Mesendoderm (in vitro differentiated cells): ENCODE measurements around the gene EPDR1.

ENCODE experiments used
- DNase-seq: peaks from one replicate; pipeline ENCODE4 v3.0.0; 2013
- H2AK5ac ChIP-seq: 2 replicates; pipeline ENCODE4 v1.6.1; 2013; ENCODE audit warnings: low read length, inconsistent platforms
- H2BK120ac ChIP-seq: 2 replicates; pipeline ENCODE4 v1.6.1; 2013; ENCODE audit warnings: low read depth, mild to moderate bottlenecking, low read length, moderate library complexity, mixed read lengths
- H2BK15ac ChIP-seq: replicated peaks from 2 replicates; pipeline ENCODE4 v1.6.1; 2013; ENCODE audit warnings: low read depth, mild to moderate bottlenecking, moderate library complexity
- H2BK5ac ChIP-seq: 2 replicates; pipeline ENCODE4 v1.6.1; 2013; ENCODE audit warnings: low read length, inconsistent platforms
- H3K18ac ChIP-seq: 2 replicates; pipeline ENCODE4 v1.6.1; 2013; ENCODE audit warnings: mild to moderate bottlenecking, low read length, mixed read lengths
- H3K23ac ChIP-seq: one replicate; pipeline ENCODE4 v1.6.1; 2013; ENCODE audit warnings: low read length
- H3K27ac ChIP-seq: 2 replicates; pipeline ENCODE4 v1.5.1; 2013; ENCODE audit warnings: low read depth, mild to moderate bottlenecking, inconsistent platforms, low read length, moderate library complexity
- H3K27me3 ChIP-seq: 2 replicates; pipeline ENCODE4 v1.6.1; 2013; ENCODE audit warnings: low read length, control low read depth, mild to moderate bottlenecking, inconsistent platforms; ENCODE audit not compliant: insufficient read depth, poor library complexity
- H3K36me3 ChIP-seq: 2 replicates; pipeline ENCODE4 v1.6.1; 2013; ENCODE audit warnings: low read length, inconsistent platforms; ENCODE audit not compliant: control insufficient read depth, insufficient read depth
- H3K4ac ChIP-seq: one replicate; pipeline ENCODE4 v1.6.1; 2013; ENCODE audit warnings: low read depth, mild to moderate bottlenecking, low read length, moderate library complexity
- H3K4me1 ChIP-seq: 2 replicates; pipeline ENCODE4 v1.6.1; 2013; ENCODE audit warnings: low read depth, low read length, inconsistent platforms; ENCODE audit not compliant: control insufficient read depth
- H3K4me2 ChIP-seq: 2 replicates; pipeline ENCODE4 v1.6.1; 2013; ENCODE audit warnings: low read length
- H3K4me3 ChIP-seq: 2 replicates; pipeline ENCODE4 v1.5.1; 2013; ENCODE audit warnings: mild to moderate bottlenecking, low read length
- H3K56ac ChIP-seq: one replicate; pipeline ENCODE4 v1.6.1; 2013; ENCODE audit warnings: low read length
- H3K79me1 ChIP-seq: 2 replicates; pipeline ENCODE4 v1.6.1; 2013; ENCODE audit warnings: low read length, inconsistent platforms
- H3K79me2 ChIP-seq: 2 replicates; pipeline ENCODE4 v1.6.1; 2013; ENCODE audit warnings: mild to moderate bottlenecking, low read length; ENCODE audit not compliant: control insufficient read depth, insufficient read depth
- H3K9ac ChIP-seq: 2 replicates; pipeline ENCODE4 v1.6.1; 2013; ENCODE audit warnings: low read length, inconsistent platforms
- H4K5ac ChIP-seq: one replicate; pipeline ENCODE4 v1.6.1; 2013; ENCODE audit warnings: low read length
- H4K8ac ChIP-seq: one replicate; pipeline ENCODE4 v1.6.1; 2013; ENCODE audit warnings: low read depth, mild to moderate bottlenecking, control low read depth, low read length, moderate library complexity
- WGBS: extraction: QIAGEN DNeasy Blood & Tissue Kit; methylation state at CpG from one replicate; pipeline ENCODE4 v1.1.7; 2013; ENCODE audit warnings: low lambda C conversion rate, missing lambda C conversion rate; ENCODE audit not compliant: insufficient coverage; ENCODE audit errors: extremely low coverage; 5-methylcytosine and 5-hydroxymethylcytosine counted together

Gene EPDR1

DNA sequence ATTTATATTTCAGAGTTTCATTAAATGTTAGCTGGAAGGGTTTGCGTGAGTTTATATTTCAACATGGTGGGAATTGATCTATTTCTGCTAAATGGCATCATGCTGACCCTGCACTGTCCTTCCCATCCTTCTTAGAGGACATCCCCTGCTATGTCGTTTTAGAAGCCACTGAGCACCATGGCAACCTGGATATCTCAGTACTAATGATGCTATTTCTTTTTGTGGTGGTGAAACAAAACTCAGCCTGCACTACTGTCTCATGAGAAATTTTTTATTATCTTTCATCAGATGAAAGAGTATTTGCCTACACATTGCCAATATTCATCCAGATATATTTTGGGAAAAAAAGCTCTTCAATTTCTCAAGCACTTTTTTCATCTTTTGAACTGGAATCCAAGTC, 12.1 kb downstream of the EPDR1 start:
- H3K23ac ChIP-seq: no peak overlapping the region
- DNase-seq: no peak
- H3K9ac ChIP-seq: no peak overlapping the region
- H4K5ac ChIP-seq: no peak overlapping the region
- no peak overlapping the region for H2BK120ac ChIP-seq
- H3K79me2 ChIP-seq: no peaks in the 10 kb centered on the region
- H3K4ac ChIP-seq: no peak overlapping the region
- no peak overlapping the region for H2BK15ac ChIP-seq
- no CpG with 5 or more reads among the region's 2 CpGs for WGBS
- no peak overlapping the region for H3K18ac ChIP-seq
- H3K79me1 ChIP-seq: no peaks in the 10 kb centered on the region
- H2AK5ac ChIP-seq: no peak overlapping the region
- H4K8ac ChIP-seq: no peak overlapping the region
- H2BK5ac ChIP-seq: no peak overlapping the region
- no peak overlapping the region for H3K4me2 ChIP-seq
- no peaks in the 10 kb centered on the region for H3K4me1 ChIP-seq
- H3K36me3 ChIP-seq: no peaks in the 10 kb centered on the region
- no peak overlapping the region for H3K56ac ChIP-seq
- no peak overlapping the region for H3K27ac ChIP-seq
- no peak overlapping the region for H3K4me3 ChIP-seq
- no peaks in the 10 kb centered on the region for H3K27me3 ChIP-seq

DNA sequence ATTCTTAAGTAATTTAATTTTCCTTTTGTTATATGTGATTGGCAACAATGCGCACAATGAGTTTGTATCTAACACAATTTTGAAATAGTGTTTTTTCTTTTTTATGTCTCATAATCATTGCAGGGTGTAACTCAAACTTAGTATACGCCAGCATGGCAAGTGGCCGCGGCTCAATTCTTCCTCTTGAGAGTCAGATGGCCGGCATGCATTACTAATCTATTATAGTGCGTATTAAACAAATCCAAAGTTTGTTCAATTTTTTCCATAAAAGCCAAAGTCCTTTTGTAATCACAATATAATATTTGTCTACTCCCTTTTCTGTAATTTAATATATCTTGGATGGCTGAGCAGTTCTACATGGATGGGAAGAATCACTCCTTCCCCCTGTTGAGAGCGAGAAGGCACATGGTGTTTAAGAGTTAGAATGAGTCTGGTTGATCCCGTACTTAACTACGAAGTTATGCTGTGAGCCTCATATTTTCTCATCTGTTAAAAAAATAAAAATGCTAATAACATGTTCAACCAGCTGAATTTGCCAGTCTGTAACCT, 12.7 kb downstream of the EPDR1 start:
- Histone ChIP-seq H3K27ac (no peak overlapping the region), H4K8ac (no peak overlapping the region), H3K56ac (no peak overlapping the region), H4K5ac (no peak overlapping the region), H3K4me2 (no peak overlapping the region), H2BK5ac (no peak overlapping the region), H3K4me1 (no peaks in the 10 kb centered on the region), H3K79me2 (no peaks in the 10 kb centered on the region), H2BK15ac (no peak overlapping the region), H2BK120ac (no peak overlapping the region), H3K23ac (no peak overlapping the region), H3K9ac (no peak overlapping the region), H3K18ac (no peak overlapping the region), H3K79me1 (no peaks in the 10 kb centered on the region), H3K4ac (no peak overlapping the region), H2AK5ac (no peak overlapping the region), H3K27me3 (no peaks in the 10 kb centered on the region), H3K4me3 (no peak overlapping the region), H3K36me3 (no peaks in the 10 kb centered on the region)
- WGBS: no CpG with 5 or more reads among the region's 9 CpGs
- DNase-seq: no peak

DNA sequence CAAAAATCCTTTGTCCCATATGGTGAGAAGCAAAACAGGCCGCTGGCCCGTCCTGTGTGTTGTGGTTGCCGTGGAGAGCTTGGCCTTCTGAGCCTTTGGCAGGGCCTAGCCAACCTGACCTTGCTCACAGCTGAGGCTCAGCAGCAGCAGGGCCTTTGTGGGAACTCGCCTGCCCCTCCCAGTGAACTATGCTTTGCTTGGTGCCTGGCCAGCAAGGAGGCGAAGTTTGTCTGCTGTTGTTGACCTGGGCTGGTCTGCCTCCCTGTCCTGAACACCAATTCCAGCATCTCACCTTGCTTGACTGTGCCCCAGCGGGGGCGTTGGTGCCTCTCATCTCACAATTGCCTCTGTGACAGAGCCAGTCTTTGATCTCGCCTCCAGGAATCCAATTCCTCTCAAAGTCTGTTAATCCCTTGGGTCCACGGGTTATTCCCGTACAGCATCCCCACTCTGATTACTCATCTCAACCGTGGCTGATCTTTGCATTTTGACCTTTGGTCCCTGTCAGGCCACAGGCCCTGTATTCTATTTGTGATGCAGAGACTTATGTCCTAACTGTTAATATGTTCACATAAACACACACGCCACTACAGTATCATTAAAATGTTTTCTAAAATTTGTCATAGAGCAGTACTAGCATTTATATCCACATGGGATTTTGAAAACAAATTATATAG, 22.6 kb downstream of the EPDR1 start:
- Histone ChIP-seq H3K4me1 (no peaks in the 10 kb centered on the region), H3K4me2 (no peak overlapping the region), H3K9ac (no peak overlapping the region), H3K79me2 (no peaks in the 10 kb centered on the region), H2BK120ac (no peak overlapping the region), H3K56ac (no peak overlapping the region), H2AK5ac (no peak overlapping the region), H4K5ac (no peak overlapping the region), H3K4me3 (no peak overlapping the region), H4K8ac (no peak overlapping the region), H3K27me3 (no peaks in the 10 kb centered on the region), H2BK5ac (no peak overlapping the region), H3K79me1 (no peaks in the 10 kb centered on the region), H3K27ac (no peak overlapping the region), H3K18ac (no peak overlapping the region), H3K23ac (peak overlapping the region; percentile 66), H3K36me3 (no peaks in the 10 kb centered on the region), H2BK15ac (no peak overlapping the region), H3K4ac (no peak overlapping the region)
- WGBS: no CpG with 5 or more reads among the region's 12 CpGs
- DNase-seq: peak; percentile 72

DNA sequence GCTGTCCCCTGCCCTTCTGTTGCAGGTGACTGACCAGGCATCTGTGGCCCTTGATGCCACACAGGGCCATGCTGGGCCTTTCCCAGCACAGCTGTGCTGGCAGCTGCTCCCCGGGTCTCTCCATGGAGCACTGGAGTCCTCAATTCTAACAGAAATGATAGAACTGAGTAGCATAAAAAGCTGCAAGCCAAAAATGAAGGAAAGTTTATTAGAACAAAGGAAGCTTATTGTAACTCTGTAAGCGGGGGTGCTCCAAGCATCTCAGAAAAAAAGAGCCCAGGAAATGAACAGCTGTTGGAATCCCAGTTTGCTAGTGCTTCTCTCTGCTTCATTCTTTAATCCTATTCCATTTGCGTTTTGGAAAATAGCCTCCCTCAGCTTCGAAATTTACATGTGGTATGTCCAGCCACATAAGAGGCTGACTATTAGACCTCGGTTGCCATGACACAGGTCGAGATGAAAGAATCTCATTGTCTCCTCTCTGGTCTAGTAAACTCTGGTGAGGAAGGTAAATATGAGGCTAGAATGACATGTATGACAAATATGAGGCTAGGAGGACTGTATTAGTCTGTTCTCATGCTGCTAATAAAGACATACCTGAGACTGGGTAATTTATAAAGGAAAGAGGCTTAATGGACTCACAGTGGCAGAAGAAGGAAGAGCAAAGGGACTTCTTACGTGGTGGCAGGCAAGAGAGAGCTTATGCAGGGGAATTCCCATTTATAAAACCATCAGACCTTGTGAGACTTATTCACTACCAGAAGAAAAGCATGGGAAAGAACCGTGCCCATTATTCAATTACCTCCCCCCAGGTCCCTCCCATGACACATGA, 23.7 kb downstream of the EPDR1 start:
- no peak overlapping the region for H3K9ac ChIP-seq
- no CpG with 5 or more reads among the region's 8 CpGs for WGBS
- H3K4me1 ChIP-seq: no peaks in the 10 kb centered on the region
- no peaks in the 10 kb centered on the region for H3K27me3 ChIP-seq
- H3K23ac ChIP-seq: no peak overlapping the region
- H4K5ac ChIP-seq: no peak overlapping the region
- H3K36me3 ChIP-seq: no peaks in the 10 kb centered on the region
- H2BK120ac ChIP-seq: no peak overlapping the region
- H2BK15ac ChIP-seq: no peak overlapping the region
- H3K4me2 ChIP-seq: no peak overlapping the region
- H3K79me2 ChIP-seq: no peaks in the 10 kb centered on the region
- no peak overlapping the region for H3K18ac ChIP-seq
- no peak overlapping the region for H3K27ac ChIP-seq
- H3K56ac ChIP-seq: no peak overlapping the region
- H2AK5ac ChIP-seq: no peak overlapping the region
- DNase-seq: no peak
- no peak overlapping the region for H4K8ac ChIP-seq
- no peak overlapping the region for H3K4ac ChIP-seq
- no peaks in the 10 kb centered on the region for H3K79me1 ChIP-seq
- no peak overlapping the region for H3K4me3 ChIP-seq
- no peak overlapping the region for H2BK5ac ChIP-seq

DNA sequence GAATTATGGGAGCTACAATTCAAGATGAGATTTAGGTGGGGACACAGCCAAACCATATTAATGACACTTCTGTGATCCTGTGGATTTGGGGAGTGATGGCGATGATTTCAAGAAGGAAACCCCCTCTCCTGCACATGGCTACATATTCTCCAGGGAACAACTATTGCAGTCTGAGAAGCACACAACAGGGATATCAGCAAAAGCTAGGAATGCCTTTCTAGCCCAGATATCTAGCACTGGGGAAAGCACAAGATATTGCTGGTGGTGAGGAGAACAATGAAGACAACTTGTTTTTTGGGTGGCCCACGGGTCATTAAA, 24.3 kb downstream of the EPDR1 start:
- Histone ChIP-seq H3K4me2 (no peak overlapping the region), H3K79me2 (no peaks in the 10 kb centered on the region), H2AK5ac (no peak overlapping the region), H3K4me1 (no peaks in the 10 kb centered on the region), H2BK15ac (no peak overlapping the region), H2BK5ac (no peak overlapping the region), H3K36me3 (no peaks in the 10 kb centered on the region), H3K56ac (no peak overlapping the region), H4K8ac (no peak overlapping the region), H3K4ac (no peak overlapping the region), H3K18ac (no peak overlapping the region), H3K9ac (no peak overlapping the region), H3K23ac (no peak overlapping the region), H3K27ac (no peak overlapping the region), H3K79me1 (no peaks in the 10 kb centered on the region), H4K5ac (no peak overlapping the region), H3K4me3 (no peak overlapping the region), H3K27me3 (no peaks in the 10 kb centered on the region), H2BK120ac (no peak overlapping the region)
- no CpG with 5 or more reads among the region's 2 CpGs for WGBS
- no peak for DNase-seq
